Measurements from ENCODE around the gene PTDSS2. TPM values are rescaled to one million over a fixed set of nuclear protein-coding genes. Genes with fewer than 3 reads are reported as not detected.

The PTDSS2 gene
- polyA plus RNA-seq, 4 donors = 9.5 to 20.3 (median 15.4) TPM

GRCh38 chr11:454801-455565 is 4.9 kb downstream of the PTDSS2 start:
- WGBS, 3 donors = 70 to 79% (median 79%) methylated on average over 14 of the region's 14 CpGs
- Histone ChIP-seq H3K4me3 (ENCODE audit: low read depth in 1 of 3, low read length in 3 of 3) (no peak overlapping the region), H3K27ac (ENCODE audit: low read depth in 1 of 3, low read length in 2 of 3) (no peak overlapping the region), H3K36me3 (ENCODE audit: control insufficient read depth in 3 of 3, insufficient read depth in 2 of 3, low read depth in 1 of 3, low read length in 3 of 3) (peaks cover 0 to 69% (median 0%) of the 10 kb centered on the region in 3 donors), H3K4me1 (ENCODE audit: control insufficient read depth in 3 of 3, insufficient read depth in 2 of 3, low read depth in 1 of 3, low read length in 2 of 3) (peaks cover 0 to 10% (median 0%) of the 10 kb centered on the region in 3 donors), H3K27me3 (ENCODE audit: control insufficient read depth in 3 of 3, insufficient read depth in 3 of 3, low read length in 3 of 3) (no peaks in the 10 kb centered on the region), H3K9me3 (ENCODE audit: control insufficient read depth in 2 of 2, insufficient read depth in 1 of 2, low read depth in 1 of 2, low read length in 1 of 2) (no peaks in the 10 kb centered on the region)
- no peak for DNase-seq
- FAIRE-seq = no peak

GRCh38 chr11:455566-456147 is 5.6 kb downstream of the PTDSS2 start:
- DNase-seq (no peak), FAIRE-seq (no peak)
- Histone ChIP-seq H3K27me3 (ENCODE audit: control insufficient read depth in 3 of 3, insufficient read depth in 3 of 3, low read length in 3 of 3) (no peaks in the 10 kb centered on the region), H3K4me3 (ENCODE audit: low read depth in 1 of 3, low read length in 3 of 3) (no peak overlapping the region), H3K9me3 (ENCODE audit: control insufficient read depth in 2 of 2, insufficient read depth in 1 of 2, low read depth in 1 of 2, low read length in 1 of 2) (no peaks in the 10 kb centered on the region), H3K27ac (ENCODE audit: low read depth in 1 of 3, low read length in 2 of 3) (no peak overlapping the region), H3K36me3 (ENCODE audit: control insufficient read depth in 3 of 3, insufficient read depth in 2 of 3, low read depth in 1 of 3, low read length in 3 of 3) (peaks cover 0 to 76% (median under 1%) of the 10 kb centered on the region in 3 donors), H3K4me1 (ENCODE audit: control insufficient read depth in 3 of 3, insufficient read depth in 2 of 3, low read depth in 1 of 3, low read length in 2 of 3) (peaks cover 0 to 15% (median 0%) of the 10 kb centered on the region in 3 donors)
- WGBS, 3 donors = 88 to 91% (median 89%) methylated on average over 23 of the region's 23 CpGs

- H3K36me3 ChIP-seq (ENCODE audit: control insufficient read depth in 3 of 3, insufficient read depth in 2 of 3, low read depth in 1 of 3, low read length in 3 of 3) = peaks cover 0 to 83% (median 4%) of the 10 kb centered on the region in 3 donors
- no peaks in the 10 kb centered on the region for H3K9me3 ChIP-seq (ENCODE audit: control insufficient read depth in 2 of 2, insufficient read depth in 1 of 2, low read depth in 1 of 2, low read length in 1 of 2)
- 64 to 78% (median 74%) methylated on average over 7 of the region's 7 CpGs for WGBS, 3 donors
- no peak overlapping the region for H3K27ac ChIP-seq (ENCODE audit: low read depth in 1 of 3, low read length in 2 of 3)
- peak in 1 of 2 donors; percentile 20 for DNase-seq
- peaks cover 0 to 8% (median 0%) of the 10 kb centered on the region in 3 donors for H3K4me1 ChIP-seq (ENCODE audit: control insufficient read depth in 3 of 3, insufficient read depth in 2 of 3, low read depth in 1 of 3, low read length in 2 of 3)
- no peak for FAIRE-seq
- no peaks in the 10 kb centered on the region for H3K27me3 ChIP-seq (ENCODE audit: control insufficient read depth in 3 of 3, insufficient read depth in 3 of 3, low read length in 3 of 3)
- no peak overlapping the region for H3K4me3 ChIP-seq (ENCODE audit: low read depth in 1 of 3, low read length in 3 of 3)
These were observed 6.5 kb downstream of the PTDSS2 start for GRCh38 chr11:456533-456932.

GRCh38 chr11:457111-457760 is 7.2 kb downstream of the PTDSS2 start:
- H3K4me3 ChIP-seq (ENCODE audit: low read depth in 1 of 3, low read length in 3 of 3) = no peak overlapping the region
- H3K27me3 ChIP-seq (ENCODE audit: control insufficient read depth in 3 of 3, insufficient read depth in 3 of 3, low read length in 3 of 3) = no peaks in the 10 kb centered on the region
- no peak overlapping the region for H3K27ac ChIP-seq (ENCODE audit: low read depth in 1 of 3, low read length in 2 of 3)
- WGBS, 3 donors = 69 to 79% (median 73%) methylated on average over 23 of the region's 23 CpGs
- H3K4me1 ChIP-seq (ENCODE audit: control insufficient read depth in 3 of 3, insufficient read depth in 2 of 3, low read depth in 1 of 3, low read length in 2 of 3) = peaks cover 0 to 5% (median 0%) of the 10 kb centered on the region in 3 donors
- H3K9me3 ChIP-seq (ENCODE audit: control insufficient read depth in 2 of 2, insufficient read depth in 1 of 2, low read depth in 1 of 2, low read length in 1 of 2) = no peaks in the 10 kb centered on the region
- DNase-seq = no peak
- H3K36me3 ChIP-seq (ENCODE audit: control insufficient read depth in 3 of 3, insufficient read depth in 2 of 3, low read depth in 1 of 3, low read length in 3 of 3) = peaks cover 0 to 83% (median 4%) of the 10 kb centered on the region in 3 donors
- no peak for FAIRE-seq

- FAIRE-seq = no peak
- no peak for DNase-seq
- no peaks in the 10 kb centered on the region for H3K27me3 ChIP-seq (ENCODE audit: control insufficient read depth in 3 of 3, insufficient read depth in 3 of 3, low read length in 3 of 3)
- peaks cover 0 to 73% (median 4%) of the 10 kb centered on the region in 3 donors for H3K36me3 ChIP-seq (ENCODE audit: control insufficient read depth in 3 of 3, insufficient read depth in 2 of 3, low read depth in 1 of 3, low read length in 3 of 3)
- H3K9me3 ChIP-seq (ENCODE audit: control insufficient read depth in 2 of 2, insufficient read depth in 1 of 2, low read depth in 1 of 2, low read length in 1 of 2) = no peaks in the 10 kb centered on the region
- WGBS, 3 donors = 94 to 96% (median 95%) methylated on average over 24 of the region's 24 CpGs
- H3K27ac ChIP-seq (ENCODE audit: low read depth in 1 of 3, low read length in 2 of 3) = no peak overlapping the region
- no peak overlapping the region for H3K4me3 ChIP-seq (ENCODE audit: low read depth in 1 of 3, low read length in 3 of 3)
- H3K4me1 ChIP-seq (ENCODE audit: control insufficient read depth in 3 of 3, insufficient read depth in 2 of 3, low read depth in 1 of 3, low read length in 2 of 3) = peaks cover 0 to 5% (median 0%) of the 10 kb centered on the region in 3 donors
These were observed 9.6 kb downstream of the PTDSS2 start for GRCh38 chr11:459511-460220.

GRCh38 chr11:460331-461199 is 10.5 kb downstream of the PTDSS2 start:
- WGBS, 3 donors = 91 to 94% (median 94%) methylated on average over 40 to 41 of the region's 41 CpGs
- no peaks in the 10 kb centered on the region for H3K27me3 ChIP-seq (ENCODE audit: control insufficient read depth in 3 of 3, insufficient read depth in 3 of 3, low read length in 3 of 3)
- DNase-seq = no peak
- no peak overlapping the region for H3K27ac ChIP-seq (ENCODE audit: low read depth in 1 of 3, low read length in 2 of 3)
- no peak for FAIRE-seq
- H3K36me3 ChIP-seq (ENCODE audit: control insufficient read depth in 3 of 3, insufficient read depth in 2 of 3, low read depth in 1 of 3, low read length in 3 of 3) = peaks cover 0 to 71% (median 4%) of the 10 kb centered on the region in 3 donors
- H3K4me1 ChIP-seq (ENCODE audit: control insufficient read depth in 3 of 3, insufficient read depth in 2 of 3, low read depth in 1 of 3, low read length in 2 of 3) = peaks cover 0 to 5% (median 0%) of the 10 kb centered on the region in 3 donors
- no peaks in the 10 kb centered on the region for H3K9me3 ChIP-seq (ENCODE audit: control insufficient read depth in 2 of 2, insufficient read depth in 1 of 2, low read depth in 1 of 2, low read length in 1 of 2)
- no peak overlapping the region for H3K4me3 ChIP-seq (ENCODE audit: low read depth in 1 of 3, low read length in 3 of 3)

GRCh38 chr11:461626-462025 is 11.5 kb downstream of the PTDSS2 start:
- Histone ChIP-seq H3K9me3 (ENCODE audit: control insufficient read depth in 2 of 2, insufficient read depth in 1 of 2, low read depth in 1 of 2, low read length in 1 of 2) (no peaks in the 10 kb centered on the region), H3K4me3 (ENCODE audit: low read depth in 1 of 3, low read length in 3 of 3) (no peak overlapping the region), H3K4me1 (ENCODE audit: control insufficient read depth in 3 of 3, insufficient read depth in 2 of 3, low read depth in 1 of 3, low read length in 2 of 3) (peaks cover 0 to 5% (median 0%) of the 10 kb centered on the region in 3 donors), H3K27ac (ENCODE audit: low read depth in 1 of 3, low read length in 2 of 3) (no peak overlapping the region), H3K36me3 (ENCODE audit: control insufficient read depth in 3 of 3, insufficient read depth in 2 of 3, low read depth in 1 of 3, low read length in 3 of 3) (peaks cover 0 to 68% (median 4%) of the 10 kb centered on the region in 3 donors), H3K27me3 (ENCODE audit: control insufficient read depth in 3 of 3, insufficient read depth in 3 of 3, low read length in 3 of 3) (no peaks in the 10 kb centered on the region)
- WGBS, 3 donors = 88 to 95% (median 94%) methylated on average over 9 of the region's 9 CpGs
- FAIRE-seq (no peak), DNase-seq (no peak)
